ENCODE data around the gene NLGN2.
A peak's percentile ranks its signal among the peaks of the same experiment; 100 is the strongest.

Gene NLGN2

DNA sequence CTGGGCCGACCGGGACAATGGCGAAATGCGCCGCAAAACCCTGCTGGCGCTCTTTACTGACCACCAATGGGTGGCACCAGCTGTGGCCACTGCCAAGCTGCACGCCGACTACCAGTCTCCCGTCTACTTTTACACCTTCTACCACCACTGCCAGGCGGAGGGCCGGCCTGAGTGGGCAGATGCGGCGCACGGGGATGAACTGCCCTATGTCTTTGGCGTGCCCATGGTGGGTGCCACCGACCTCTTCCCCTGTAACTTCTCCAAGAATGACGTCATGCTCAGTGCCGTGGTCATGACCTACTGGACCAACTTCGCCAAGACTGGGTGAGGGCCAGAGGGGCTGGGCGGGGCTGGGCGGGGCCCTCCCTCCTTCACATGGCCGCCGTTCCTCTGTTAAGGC, 8.1 kb downstream of the NLGN2 start:
- Histone ChIP-seq H3K9ac (ENCODE audit: insufficient read length, low read depth) (no peak overlapping the region), H3K4me1 (ENCODE audit: insufficient read depth, insufficient read length) (peaks cover 3% of the 10 kb centered on the region), H3K4me3 (ENCODE audit: insufficient read length, low read depth) (no peak overlapping the region), H3K27me3 (ENCODE audit: insufficient read depth, insufficient read length) (no peaks in the 10 kb centered on the region), H3K36me3 (ENCODE audit: insufficient read depth, insufficient read length, low read length) (peaks cover 42% of the 10 kb centered on the region), H3K9me3 (ENCODE audit: insufficient read depth, low read length) (no peaks in the 10 kb centered on the region)
- no peak for DNase-seq (ENCODE audit: low read depth, low spot score)
- TF ChIP-seq YY1 (IDR thresholded peaks at IDR 0.05; ENCODE audit: insufficient read depth, insufficient read length): no peak
- TF ChIP-seq ZNF274 (IDR thresholded peaks at IDR 0.05; ENCODE audit: low read depth, low read length): no peak
- no peak for TF ChIP-seq SUZ12 (IDR thresholded peaks at IDR 0.05; ENCODE audit: extremely low read depth, insufficient read depth, insufficient read length)

DNA sequence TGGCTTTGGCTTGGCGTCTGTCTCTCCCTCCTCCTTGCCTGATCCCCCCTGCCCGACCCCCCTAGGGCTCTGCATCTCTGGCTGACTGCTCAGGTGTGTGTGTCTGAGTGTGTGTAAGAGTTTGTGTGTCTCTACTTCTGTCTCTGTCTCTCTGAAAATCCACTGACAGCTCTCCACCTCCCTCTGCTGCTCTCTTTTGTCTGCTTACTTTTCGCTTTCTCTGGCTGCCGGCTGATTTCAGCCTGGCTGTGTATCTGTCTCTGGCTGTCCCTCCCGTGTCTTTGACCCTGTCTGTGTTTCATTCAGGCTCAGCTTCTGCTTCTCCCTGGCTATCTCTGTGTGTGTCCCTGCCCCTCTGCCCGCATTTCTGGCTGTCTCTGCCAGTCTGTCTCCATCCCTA, 8.7 kb downstream of the NLGN2 start:
- Histone ChIP-seq H3K27me3 (ENCODE audit: insufficient read depth, insufficient read length) (no peaks in the 10 kb centered on the region), H3K9ac (ENCODE audit: insufficient read length, low read depth) (peak overlapping the region; percentile 8), H3K36me3 (ENCODE audit: insufficient read depth, insufficient read length, low read length) (peaks cover 38% of the 10 kb centered on the region), H3K4me3 (ENCODE audit: insufficient read length, low read depth) (no peak overlapping the region), H3K9me3 (ENCODE audit: insufficient read depth, low read length) (no peaks in the 10 kb centered on the region), H3K4me1 (ENCODE audit: insufficient read depth, insufficient read length) (peaks cover 3% of the 10 kb centered on the region)
- DNase-seq (ENCODE audit: low read depth, low spot score): no peak
- TF ChIP-seq ZNF274 (IDR thresholded peaks at IDR 0.05; ENCODE audit: low read depth, low read length): no peak

DNA sequence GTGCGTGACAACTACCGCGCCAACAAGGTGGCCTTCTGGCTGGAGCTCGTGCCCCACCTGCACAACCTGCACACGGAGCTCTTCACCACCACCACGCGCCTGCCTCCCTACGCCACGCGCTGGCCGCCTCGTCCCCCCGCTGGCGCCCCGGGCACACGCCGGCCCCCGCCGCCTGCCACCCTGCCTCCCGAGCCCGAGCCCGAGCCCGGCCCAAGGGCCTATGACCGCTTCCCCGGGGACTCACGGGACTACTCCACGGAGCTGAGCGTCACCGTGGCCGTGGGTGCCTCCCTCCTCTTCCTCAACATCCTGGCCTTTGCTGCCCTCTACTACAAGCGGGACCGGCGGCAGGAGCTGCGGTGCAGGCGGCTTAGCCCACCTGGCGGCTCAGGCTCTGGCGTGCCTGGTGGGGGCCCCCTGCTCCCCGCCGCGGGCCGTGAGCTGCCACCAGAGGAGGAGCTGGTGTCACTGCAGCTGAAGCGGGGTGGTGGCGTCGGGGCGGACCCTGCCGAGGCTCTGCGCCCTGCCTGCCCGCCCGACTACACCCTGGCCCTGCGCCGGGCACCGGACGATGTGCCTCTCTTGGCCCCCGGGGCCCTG, 9.5 kb downstream of the NLGN2 start:
- DNase-seq (ENCODE audit: low read depth, low spot score): no peak
- Histone ChIP-seq H3K9me3 (ENCODE audit: insufficient read depth, low read length) (no peaks in the 10 kb centered on the region), H3K36me3 (ENCODE audit: insufficient read depth, insufficient read length, low read length) (peaks cover 38% of the 10 kb centered on the region), H3K27me3 (ENCODE audit: insufficient read depth, insufficient read length) (no peaks in the 10 kb centered on the region), H3K4me1 (ENCODE audit: insufficient read depth, insufficient read length) (peaks cover 3% of the 10 kb centered on the region), H3K9ac (ENCODE audit: insufficient read length, low read depth) (no peak overlapping the region), H3K4me3 (ENCODE audit: insufficient read length, low read depth) (no peak overlapping the region)
- TF ChIP-seq ZNF274 (IDR thresholded peaks at IDR 0.05; ENCODE audit: low read depth, low read length) (no peak), YY1 (IDR thresholded peaks at IDR 0.05; ENCODE audit: insufficient read depth, insufficient read length) (no peak), SUZ12 (IDR thresholded peaks at IDR 0.05; ENCODE audit: extremely low read depth, insufficient read depth, insufficient read length) (no peak)

DNA sequence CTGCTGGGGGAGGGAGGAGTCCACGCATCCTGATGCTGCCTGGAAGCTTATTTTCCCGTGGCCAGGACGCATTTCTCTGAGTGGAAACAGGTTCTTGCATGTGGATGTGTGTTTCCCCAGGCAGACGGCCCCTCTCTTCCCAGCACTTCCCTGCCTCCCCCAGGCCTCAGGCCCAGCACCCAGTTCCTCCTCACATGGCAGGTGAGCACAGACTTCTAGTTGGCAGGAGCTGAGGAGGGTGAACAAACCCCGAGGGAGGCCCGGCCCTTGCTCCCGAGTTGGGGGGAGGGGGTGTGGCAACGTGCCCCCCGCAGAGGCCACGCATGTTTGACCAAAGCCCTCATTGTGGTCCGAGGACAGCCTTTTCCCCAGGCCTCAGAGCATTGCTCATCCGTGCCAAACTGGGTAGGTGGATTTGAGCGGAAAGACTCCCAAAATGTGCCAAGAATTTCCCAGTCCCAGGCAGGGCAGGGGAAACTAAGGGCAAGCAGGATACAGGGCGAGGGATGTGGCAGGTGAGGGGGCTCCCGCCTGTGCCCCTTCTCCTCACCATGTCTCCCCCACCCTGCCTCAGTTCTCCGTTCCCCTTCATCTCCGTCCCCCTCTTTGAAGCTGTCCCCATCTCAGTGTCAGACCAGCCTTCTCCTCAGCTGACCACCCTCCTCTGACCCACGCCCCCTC, 11.0 kb downstream of the NLGN2 start:
- Histone ChIP-seq H3K4me1 (ENCODE audit: insufficient read depth, insufficient read length) (no peaks in the 10 kb centered on the region), H3K36me3 (ENCODE audit: insufficient read depth, insufficient read length, low read length) (peaks cover 38% of the 10 kb centered on the region), H3K27me3 (ENCODE audit: insufficient read depth, insufficient read length) (no peaks in the 10 kb centered on the region), H3K9me3 (ENCODE audit: insufficient read depth, low read length) (no peaks in the 10 kb centered on the region), H3K9ac (ENCODE audit: insufficient read length, low read depth) (no peak overlapping the region), H3K4me3 (ENCODE audit: insufficient read length, low read depth) (no peak overlapping the region)
- TF ChIP-seq ZNF274 (IDR thresholded peaks at IDR 0.05; ENCODE audit: low read depth, low read length) (no peak), YY1 (IDR thresholded peaks at IDR 0.05; ENCODE audit: insufficient read depth, insufficient read length) (no peak), SUZ12 (IDR thresholded peaks at IDR 0.05; ENCODE audit: extremely low read depth, insufficient read depth, insufficient read length) (no peak)
- no peak for DNase-seq (ENCODE audit: low read depth, low spot score)

DNA sequence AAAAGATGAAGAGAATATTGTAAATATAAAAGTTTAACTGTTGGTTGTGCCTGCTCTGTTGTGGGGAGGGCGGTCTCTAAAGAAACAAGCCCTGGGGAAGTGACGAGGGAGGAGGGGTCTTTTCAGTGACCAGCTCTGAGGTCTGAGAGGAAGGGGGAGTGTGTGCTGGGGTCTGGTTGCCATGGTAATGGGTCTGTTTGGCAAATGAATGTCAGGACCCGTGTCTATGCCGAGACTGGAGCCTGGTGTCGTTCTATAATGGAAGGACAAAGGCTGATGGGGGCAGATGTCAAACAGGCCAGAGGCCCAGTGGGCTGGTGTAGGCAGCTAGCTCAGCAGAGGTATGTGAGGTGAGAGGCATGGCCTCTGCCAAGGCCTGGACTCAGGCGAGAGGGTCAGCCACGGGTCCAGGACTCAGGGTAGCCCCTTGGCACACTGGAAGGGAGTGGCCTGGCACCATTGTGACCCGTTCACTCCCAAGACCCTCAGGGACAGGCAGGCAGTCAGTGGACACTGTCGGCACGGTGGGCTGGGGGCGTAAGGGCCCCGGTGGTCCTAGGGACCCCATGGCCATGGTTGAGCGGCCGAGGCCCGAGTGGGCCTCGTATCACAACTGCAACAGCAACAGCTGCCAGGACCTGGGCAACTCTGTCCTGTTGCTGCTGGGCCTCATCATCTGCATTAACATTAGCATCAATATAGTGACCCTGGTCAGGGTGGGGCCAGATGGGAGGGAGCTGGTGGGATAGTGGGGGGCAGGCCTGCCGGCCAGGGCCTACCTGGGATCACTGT, 12.4 kb downstream of the NLGN2 start, which contains the start of gene SPEM1:
TSS of gene SPEM1 (plus strand) at position 506 of the 792 bp plus-strand sequence. CDS start at position 567, 61 bp downstream.
- Histone ChIP-seq H3K9me3 (ENCODE audit: insufficient read depth, low read length) (no peaks in the 10 kb centered on the region), H3K4me3 (ENCODE audit: insufficient read length, low read depth) (no peak within 1 kb of the TSS), H3K36me3 (ENCODE audit: insufficient read depth, insufficient read length, low read length) (peaks cover 31% of the 10 kb centered on the region), H3K27me3 (ENCODE audit: insufficient read depth, insufficient read length) (no peaks in the 10 kb centered on the region), H3K4me1 (ENCODE audit: insufficient read depth, insufficient read length) (no peaks in the 10 kb centered on the region), H3K9ac (ENCODE audit: insufficient read length, low read depth) (no peak within 1 kb of the TSS)
- DNase-seq (ENCODE audit: low read depth, low spot score): no peak
- TF ChIP-seq SUZ12 (IDR thresholded peaks at IDR 0.05; ENCODE audit: extremely low read depth, insufficient read depth, insufficient read length): no peak
- no peak for TF ChIP-seq YY1 (IDR thresholded peaks at IDR 0.05; ENCODE audit: insufficient read depth, insufficient read length)
- no peak for TF ChIP-seq ZNF274 (IDR thresholded peaks at IDR 0.05; ENCODE audit: low read depth, low read length)

DNA sequence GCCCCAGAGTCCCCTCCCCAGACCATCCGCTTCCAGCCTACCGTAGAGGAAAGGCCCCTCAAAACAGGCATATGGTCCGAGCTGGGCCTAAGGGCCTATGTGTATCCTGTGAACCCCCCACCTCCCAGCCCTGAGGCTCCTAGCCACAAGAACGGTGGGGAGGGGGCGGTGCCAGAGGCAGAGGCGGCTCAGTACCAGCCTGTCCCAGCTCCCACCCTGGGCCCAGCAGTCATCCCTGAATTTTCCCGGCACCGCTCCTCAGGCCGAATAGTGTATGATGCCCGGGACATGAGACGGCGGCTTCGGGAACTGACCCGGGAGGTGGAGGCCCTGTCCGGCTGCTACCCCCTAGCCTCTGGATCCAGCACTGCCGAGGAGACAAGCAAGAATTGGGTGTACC, 13.5 kb downstream of the NLGN2 start:
- Histone ChIP-seq H3K9me3 (ENCODE audit: insufficient read depth, low read length) (no peaks in the 10 kb centered on the region), H3K36me3 (ENCODE audit: insufficient read depth, insufficient read length, low read length) (peaks cover 21% of the 10 kb centered on the region), H3K4me1 (ENCODE audit: insufficient read depth, insufficient read length) (no peaks in the 10 kb centered on the region), H3K27me3 (ENCODE audit: insufficient read depth, insufficient read length) (no peaks in the 10 kb centered on the region), H3K9ac (ENCODE audit: insufficient read length, low read depth) (no peak overlapping the region), H3K4me3 (ENCODE audit: insufficient read length, low read depth) (no peak overlapping the region)
- no peak for DNase-seq (ENCODE audit: low read depth, low spot score)
- no peak for TF ChIP-seq SUZ12 (IDR thresholded peaks at IDR 0.05; ENCODE audit: extremely low read depth, insufficient read depth, insufficient read length)
- TF ChIP-seq YY1 (IDR thresholded peaks at IDR 0.05; ENCODE audit: insufficient read depth, insufficient read length): no peak
- no peak for TF ChIP-seq ZNF274 (IDR thresholded peaks at IDR 0.05; ENCODE audit: low read depth, low read length)

DNA sequence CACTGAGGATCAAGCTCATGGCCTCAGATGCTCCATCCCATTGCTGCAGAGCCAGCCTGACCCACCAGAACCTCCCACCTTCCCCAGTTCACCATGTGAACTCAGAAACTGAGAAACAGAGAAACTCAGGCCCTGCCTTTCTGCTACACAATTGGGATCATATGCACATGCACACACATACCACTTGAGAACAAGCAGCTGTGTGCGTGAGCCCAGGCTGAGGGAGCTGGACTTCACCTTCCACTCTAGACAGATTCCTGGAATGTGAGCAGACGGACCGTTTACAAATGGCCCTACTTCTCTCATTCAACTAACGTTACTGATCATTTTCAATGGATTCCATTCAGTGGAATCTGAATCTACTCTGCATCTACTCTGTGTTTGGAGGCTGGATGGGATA, 16.0 kb downstream of the NLGN2 start:
- TF ChIP-seq ZNF274 (IDR thresholded peaks at IDR 0.05; ENCODE audit: low read depth, low read length) (no peak), YY1 (IDR thresholded peaks at IDR 0.05; ENCODE audit: insufficient read depth, insufficient read length) (no peak), SUZ12 (IDR thresholded peaks at IDR 0.05; ENCODE audit: extremely low read depth, insufficient read depth, insufficient read length) (no peak)
- H3K36me3 ChIP-seq (ENCODE audit: insufficient read depth, insufficient read length, low read length): peaks cover 2% of the 10 kb centered on the region
- H3K4me3 ChIP-seq (ENCODE audit: insufficient read length, low read depth): no peak overlapping the region
- no peak for DNase-seq (ENCODE audit: low read depth, low spot score)
- H3K9me3 ChIP-seq (ENCODE audit: insufficient read depth, low read length): no peaks in the 10 kb centered on the region
- no peak overlapping the region for H3K9ac ChIP-seq (ENCODE audit: insufficient read length, low read depth)
- no peaks in the 10 kb centered on the region for H3K27me3 ChIP-seq (ENCODE audit: insufficient read depth, insufficient read length)
- no peaks in the 10 kb centered on the region for H3K4me1 ChIP-seq (ENCODE audit: insufficient read depth, insufficient read length)
